Eye (tissue), 1 donor: ENCODE measurements around the gene CEP290.
"Not testable (repeated sequence)": the region's sequence is repeated elsewhere in the genome, so short reads cannot be mapped to it uniquely, and the experiment has no call there.

Experiments used
- DNase-seq: peaks from one replicate; pipeline ENCODE4 v3.0.0-alpha.2; 2015

The CEP290 gene

DNA sequence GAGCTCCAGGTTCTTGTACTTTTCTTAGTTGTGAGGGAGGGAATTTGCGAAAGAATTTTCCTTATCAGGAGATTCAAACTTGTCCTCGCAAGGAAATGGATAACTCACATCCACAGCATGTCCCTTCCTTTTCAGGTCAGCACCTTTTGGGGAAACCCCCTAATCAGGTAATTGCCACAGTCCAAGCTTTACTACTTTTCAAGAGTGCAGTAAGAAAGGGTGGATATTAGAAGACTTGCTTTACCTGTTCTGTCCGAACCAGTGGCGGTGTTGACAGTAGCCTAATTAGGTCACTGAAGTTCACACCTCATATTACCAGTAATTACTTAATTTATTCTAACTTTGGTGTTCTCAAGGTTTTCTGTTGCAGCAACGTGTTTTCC is 106.0 kb downstream of the CEP290 start:
- DNase-seq, result no peak

GRCh38 chr12:88035271-88035906 is 106.5 kb downstream of the CEP290 start:
- DNase-seq, result peak; percentile 96

DNA sequence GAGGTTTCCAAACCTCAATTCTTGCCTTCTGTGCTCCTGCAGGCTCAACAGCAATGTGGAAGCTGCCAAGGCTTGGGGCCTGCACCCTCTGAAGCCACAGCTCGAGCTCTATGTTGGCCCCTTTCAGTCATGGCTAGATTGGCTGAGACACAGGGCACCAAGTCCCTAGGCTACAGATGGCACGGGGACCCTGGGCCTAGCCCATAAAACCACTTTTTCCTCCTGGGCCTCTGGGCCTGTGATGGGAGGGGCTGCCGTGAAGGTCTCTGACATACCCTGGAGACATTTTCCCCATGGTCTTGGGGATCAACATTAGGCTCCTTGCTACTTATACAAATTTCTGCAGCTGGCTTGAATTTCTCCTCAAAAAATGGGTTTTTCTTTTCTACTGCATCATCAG is 110.7 kb downstream of the CEP290 start:
- not testable (repeated sequence) for DNase-seq

GRCh38 chr12:88029093-88029665 is 112.7 kb downstream of the CEP290 start, which contains the start of gene C12orf50:
Gene C12orf50 (minus strand): TSS chr12:88029401. CDS start chr12:88026962, 2,439 bp downstream.
- no peak for DNase-seq

DNA sequence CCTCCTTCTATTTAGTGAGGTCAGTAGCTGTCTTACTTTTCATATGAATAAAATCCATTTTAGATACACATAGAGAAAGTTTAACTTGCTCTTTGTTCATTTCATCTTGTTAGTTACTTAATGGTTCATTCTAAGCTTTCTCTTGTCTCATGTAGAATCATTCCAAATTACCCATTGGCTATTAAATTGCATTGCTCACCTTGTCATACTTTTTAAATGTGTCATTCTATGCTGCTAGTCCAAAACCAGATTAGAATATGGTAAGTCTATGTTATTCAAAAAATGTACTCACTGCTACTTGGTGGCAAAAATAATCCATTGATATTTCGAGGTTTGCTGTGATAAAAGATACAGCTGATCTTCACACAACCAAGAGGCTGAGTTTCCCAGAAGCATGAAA is 115.7 kb downstream of the CEP290 start:
- DNase-seq, result no peak

DNA sequence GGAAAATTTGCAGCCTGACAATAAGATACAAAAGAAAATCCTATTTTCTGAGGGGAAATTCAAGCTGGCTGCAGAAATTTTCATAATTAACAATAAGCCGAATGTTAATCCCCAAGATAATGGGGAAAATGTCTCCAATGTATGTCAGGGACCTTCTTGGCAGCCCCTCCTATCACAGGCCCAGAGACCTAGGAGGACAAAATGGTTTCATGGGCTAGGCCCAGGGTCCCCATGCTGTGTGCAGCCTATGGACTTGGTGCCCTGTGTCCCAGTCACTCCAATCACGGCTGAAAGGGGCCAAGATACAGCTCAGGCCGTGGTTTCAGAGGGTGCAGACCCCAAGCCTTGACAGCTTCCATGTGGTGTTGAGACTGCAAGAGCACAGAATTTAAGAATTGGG is 123.9 kb downstream of the CEP290 start:
- no peak for DNase-seq

GRCh38 chr12:88015825-88016224 is 126.1 kb downstream of the CEP290 start:
- DNase-seq, result no peak

DNA sequence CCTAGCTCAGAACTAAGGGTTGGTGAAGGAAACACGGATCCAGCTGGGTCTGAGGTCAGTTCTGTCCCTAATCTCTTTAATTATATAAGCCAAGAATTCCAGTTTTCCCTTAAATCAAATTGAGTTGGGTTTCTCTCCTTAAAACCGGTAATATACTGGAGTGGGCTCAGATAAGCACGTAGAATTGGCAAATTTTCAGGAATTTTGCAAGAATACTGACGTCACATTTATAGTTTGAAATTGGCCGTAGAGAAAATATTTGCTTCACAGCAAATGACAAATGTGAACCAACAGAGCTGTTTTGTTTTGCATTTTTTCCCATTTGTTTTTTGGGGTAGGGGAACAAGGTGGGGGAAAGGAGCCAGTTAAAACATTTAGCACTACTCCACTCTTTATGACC is 130.1 kb downstream of the CEP290 start:
- no peak for DNase-seq

- DNase-seq, result no peak
Measured at GRCh38 chr12:88006351-88006750, 135.5 kb downstream of the CEP290 start.

DNA sequence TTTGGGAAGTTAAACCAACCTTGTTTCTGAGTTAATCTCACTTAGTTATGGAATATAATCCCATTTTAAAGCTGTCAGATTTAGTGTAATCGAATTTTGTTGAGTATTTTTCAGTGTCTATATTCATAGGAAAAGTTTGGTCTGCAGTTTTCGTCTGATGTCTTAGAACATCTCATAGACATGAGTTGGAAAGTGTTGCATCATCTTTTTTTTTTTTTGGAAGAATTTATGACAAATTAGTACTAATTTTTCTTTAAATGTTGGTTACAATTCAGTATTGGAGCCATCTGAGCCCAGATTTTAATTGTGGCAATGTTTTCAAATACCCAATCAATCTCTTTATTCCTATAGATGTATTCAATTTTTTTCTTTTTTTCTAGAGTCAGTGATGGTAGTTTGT is 140.6 kb downstream of the CEP290 start:
- DNase-seq, result no peak
